Urothelium cell line (cell line): ENCODE results near the gene GLI2.

ENCODE experiments used
- DNase-seq: peaks from one replicate; pipeline ENCODE4 v3.0.0; 2011; ENCODE audit warnings: low spot score, mixed read lengths
- FAIRE-seq: peaks from 2 replicates; lab custom pipeline; 2011; peaks lifted over from hg19 to GRCh38; lab: Jason Lieb, UNC

GLI2 gene

DNA sequence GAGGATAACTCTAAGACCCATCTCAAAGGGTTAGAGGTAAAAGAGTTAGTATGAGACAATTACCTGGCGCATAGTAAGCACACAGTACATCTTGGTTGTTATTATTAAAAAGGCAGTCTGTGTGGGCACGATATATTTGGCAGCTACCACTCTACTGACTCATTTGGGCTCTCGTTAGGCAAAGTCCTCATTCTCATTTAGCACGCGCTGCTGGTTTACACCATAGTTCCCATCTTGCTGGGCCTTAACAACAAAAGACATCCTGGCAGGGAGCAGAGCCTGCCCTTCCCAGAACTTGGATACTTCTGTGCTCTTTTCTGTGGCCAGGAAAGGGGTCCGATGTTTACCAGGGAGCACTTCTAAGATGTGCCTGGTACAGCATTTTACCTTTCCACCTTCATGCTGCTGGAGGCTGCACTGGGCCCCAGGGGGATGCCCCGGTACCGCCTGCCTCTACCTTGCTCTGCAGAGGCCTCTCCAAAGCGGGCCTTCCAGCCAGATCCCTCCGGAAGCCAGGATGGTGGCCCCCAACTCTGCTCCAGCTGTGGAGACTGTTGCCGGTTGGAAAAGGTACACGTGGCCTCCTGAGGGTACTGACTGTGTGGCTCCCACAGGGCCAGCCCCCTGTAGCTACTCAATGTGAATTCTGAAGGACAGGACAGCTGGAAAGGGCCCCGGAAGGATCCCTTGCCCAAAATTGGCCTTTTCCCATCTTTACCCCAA lies 15.0 kb downstream of the GLI2 start:
- FAIRE-seq (peak; percentile 62), DNase-seq (no peak)

DNA sequence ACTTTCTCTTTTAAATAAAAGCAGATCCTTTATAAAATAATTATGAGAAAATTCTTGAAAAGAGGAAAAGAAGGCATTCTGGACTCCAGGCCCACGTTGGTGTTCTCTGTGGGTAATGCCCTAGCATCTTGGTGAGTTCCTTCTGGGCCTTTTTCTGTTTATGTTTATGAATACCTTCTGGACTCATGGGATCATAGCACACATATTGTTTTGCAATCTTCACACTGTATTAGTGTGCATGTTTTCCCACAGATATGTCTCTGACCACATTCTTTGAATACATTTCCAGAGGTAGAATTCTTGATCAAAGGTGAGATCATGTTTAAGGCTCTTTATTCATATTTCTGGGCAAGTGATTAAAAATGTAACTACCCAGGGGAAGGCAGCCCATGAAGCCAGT lies 15.9 kb downstream of the GLI2 start:
- no peak for FAIRE-seq
- no peak for DNase-seq

DNA sequence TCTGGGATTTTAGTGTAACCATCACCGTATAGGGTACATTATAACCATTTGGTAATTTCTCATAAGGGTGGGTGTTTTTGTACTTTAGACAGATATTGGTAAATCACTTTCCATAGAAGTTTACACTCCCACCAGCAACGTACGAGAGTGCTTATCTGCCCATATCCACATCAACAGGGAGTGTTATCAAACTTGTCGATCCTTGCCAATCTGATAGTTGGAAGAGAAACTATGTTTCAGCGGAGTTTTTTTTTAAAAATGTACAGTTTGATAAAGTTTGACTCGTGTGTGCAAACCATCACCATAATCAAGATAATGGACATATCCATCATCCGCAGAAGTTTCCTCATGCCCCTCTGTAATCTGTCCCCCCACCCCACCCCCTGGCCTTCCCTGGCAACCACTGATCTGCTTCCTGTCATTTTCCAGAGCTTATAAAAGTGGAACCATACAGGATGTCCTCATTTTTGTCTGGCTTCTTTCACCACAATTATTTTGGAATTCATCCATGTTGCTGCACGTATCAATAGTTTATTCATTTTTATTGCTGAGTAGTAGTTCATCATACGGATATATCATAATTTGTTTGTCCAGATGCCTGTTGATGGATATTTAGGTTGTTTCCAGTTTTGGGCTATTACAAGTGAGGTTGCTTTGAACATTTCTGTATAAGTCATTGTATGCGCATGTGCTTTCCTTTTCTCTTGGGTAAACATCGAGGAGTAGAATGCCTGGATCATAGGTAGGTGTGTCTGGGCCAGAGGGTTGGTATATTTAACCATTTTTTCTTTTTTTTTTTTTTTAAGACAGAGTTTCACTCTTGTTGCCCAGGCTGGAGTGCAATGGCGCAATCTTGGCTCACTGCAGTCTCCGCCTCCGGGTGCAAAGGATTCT lies 18.6 kb downstream of the GLI2 start:
- FAIRE-seq (peak; percentile 40), DNase-seq (no peak)

DNA sequence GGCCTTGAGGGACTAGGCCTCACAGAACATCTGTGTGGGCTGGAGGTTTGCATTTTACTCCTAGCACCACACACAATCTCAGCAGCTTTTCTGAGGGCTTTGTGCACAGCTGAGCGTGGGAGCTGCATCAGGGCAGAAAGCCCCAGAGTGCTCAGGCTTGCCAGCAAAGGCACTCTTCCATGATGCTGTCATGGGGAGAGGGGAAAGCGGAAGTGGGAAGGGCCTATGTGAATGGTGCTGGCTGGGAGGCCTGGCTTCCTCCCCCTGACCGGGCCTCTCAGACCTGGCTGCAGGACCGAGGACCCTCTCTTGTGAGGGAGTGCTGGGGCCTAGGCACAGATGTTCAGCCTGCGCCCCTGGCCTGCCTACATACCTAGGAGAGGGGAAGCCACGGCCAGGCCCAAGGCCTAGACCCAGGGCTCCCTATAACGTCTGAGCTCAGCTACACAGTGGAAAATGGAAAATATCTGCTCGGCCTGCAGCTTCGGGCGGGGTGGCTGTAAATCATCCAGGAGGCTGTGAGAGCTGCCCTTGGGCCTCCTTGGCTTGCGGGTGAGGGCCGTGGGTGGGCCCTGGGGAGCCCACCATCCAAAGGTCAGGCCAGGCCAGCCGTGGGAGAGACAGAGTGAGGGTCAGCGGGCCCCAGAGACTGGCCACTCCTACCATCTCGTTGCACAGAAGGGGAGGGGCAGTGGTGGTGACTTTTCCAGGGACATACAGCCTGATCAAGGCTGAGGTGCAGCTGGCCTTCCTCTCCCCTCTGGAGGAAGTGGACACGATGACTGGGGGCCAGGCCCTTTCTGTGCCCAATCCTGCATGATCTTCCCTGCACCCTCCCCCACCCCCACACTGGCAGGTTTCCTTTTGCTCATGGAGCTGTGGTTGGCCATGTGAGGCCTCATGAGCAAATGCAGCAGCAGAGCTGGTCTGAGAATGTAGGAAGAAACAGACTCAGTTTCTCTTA lies 22.8 kb downstream of the GLI2 start:
- DNase-seq (no peak), FAIRE-seq (peak; percentile 59)

DNA sequence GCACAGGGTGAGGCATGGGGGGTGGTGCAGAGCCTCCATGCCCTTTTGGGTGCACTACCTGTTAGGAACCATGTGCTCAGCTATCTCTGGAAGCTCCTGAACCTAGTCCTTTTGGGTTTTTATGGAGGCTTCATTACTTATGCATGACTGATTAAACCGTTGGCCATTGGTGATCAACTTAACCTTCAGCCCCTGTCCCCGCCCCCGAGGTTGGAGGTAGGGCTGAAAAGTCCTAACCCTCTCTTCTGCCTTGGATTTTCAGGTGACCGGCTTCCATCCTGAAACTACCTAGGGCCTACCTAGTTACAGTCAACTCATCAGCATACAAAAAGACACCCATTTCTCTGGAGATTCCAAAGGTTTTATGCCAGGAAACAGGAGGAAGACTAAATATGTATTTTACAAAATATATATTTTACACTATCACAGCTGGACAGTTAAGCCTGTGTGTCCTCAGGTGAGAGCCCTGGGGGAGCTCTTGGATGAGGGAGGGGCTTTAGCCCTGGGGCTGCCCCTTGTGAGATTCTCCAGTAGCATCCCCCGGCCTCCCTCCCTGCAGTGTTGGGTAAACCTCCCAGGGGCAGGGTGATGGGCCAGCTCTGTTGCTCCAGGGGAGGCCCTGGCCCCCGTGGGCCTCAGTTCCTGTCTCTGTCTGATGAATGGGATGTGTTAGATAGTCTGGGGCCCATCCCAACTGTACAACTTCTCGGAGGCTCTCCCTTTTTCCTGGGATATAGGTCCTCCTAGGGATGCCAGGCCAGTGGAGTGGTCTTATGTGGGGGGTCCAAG lies 24.1 kb downstream of the GLI2 start:
- DNase-seq: no peak
- FAIRE-seq: no peak

DNA sequence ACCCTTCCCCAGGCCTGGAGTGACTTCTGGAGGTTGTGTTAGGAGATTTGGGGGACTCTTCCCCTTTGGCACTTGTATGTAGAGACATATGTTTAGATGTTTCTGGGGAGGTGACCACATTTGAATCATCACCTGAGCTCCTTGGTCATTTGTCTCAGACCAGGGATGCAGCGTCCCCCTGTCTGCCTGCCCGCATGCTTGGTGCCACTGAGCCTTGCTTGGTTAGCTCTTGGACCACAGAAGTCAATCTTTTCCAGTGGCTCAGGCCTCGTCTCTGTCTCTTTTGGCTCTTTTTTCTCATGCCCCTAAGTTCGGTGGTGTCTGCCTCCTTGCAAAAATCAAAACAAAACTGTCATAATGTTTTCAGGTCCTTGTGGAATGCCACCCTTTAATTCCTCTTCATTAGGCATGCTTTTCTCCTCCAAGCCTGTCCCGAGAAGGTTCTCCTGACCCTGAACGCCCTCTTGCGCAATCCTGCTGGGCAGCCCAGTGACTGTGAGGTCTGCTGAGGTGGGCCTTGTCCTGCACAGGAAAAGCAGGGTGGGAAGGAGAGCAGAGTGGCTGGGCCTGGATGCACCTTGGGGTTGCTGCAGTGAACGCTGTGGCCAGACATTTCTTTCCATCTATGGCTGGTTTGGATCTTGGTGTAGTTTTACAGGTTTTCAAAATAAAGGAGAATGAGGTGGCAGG lies 24.9 kb downstream of the GLI2 start:
- DNase-seq (no peak), FAIRE-seq (peak; percentile 58)

DNA sequence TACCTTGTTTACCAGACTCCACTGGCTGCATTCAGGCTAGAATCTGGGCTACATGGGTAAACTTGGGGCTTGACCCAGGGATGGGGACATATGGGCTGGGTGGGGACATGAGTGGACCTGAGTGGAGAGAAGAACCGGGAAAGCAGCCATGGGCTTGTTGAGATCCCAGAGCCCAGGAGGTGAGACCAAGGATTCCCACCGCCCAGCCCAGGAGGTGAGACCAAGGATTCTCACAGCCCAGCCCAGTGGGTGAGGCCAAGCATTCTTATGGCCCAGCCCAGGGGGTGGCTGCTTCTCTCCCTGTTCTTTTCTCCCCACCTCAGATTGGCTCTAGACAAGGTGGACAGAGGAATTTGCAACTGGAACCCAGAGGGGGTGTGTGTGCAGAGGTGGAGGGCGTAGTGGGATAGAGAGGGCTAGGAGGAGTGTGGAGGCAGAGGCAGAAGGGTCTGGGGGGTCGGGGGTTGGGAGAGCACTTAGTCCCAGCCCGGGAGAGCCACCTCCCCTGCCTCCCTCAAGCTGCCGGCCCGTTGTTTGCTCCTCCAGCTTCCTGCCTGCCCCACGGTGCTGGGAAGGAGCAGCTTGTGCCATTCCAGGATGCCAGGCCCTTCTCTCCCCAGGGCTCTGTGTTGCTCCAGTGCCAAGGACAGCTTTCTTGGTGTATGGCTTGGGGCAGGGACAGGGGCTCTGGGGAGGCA lies 25.6 kb downstream of the GLI2 start:
- FAIRE-seq (no peak), DNase-seq (no peak)

DNA sequence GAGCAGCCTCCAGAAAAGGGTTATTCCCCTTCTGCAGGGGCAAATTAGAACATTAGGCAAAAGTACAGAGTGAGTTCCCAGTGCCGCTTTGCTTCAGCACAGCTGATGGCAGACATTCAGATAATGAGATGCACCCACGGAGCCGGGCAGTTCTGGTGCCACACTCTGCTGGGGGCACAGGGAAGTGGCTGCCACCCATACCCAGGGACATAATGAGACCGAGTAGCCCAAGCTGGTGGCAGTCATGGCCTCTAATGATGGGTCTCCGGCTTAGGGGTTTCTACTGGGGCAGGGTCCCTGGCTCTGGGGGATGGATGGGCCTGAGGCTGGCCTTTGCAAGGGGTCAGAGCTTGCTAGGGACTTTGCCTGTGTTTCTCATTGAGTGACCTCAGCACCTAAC lies 26.2 kb downstream of the GLI2 start:
- FAIRE-seq (no peak), DNase-seq (no peak)

DNA sequence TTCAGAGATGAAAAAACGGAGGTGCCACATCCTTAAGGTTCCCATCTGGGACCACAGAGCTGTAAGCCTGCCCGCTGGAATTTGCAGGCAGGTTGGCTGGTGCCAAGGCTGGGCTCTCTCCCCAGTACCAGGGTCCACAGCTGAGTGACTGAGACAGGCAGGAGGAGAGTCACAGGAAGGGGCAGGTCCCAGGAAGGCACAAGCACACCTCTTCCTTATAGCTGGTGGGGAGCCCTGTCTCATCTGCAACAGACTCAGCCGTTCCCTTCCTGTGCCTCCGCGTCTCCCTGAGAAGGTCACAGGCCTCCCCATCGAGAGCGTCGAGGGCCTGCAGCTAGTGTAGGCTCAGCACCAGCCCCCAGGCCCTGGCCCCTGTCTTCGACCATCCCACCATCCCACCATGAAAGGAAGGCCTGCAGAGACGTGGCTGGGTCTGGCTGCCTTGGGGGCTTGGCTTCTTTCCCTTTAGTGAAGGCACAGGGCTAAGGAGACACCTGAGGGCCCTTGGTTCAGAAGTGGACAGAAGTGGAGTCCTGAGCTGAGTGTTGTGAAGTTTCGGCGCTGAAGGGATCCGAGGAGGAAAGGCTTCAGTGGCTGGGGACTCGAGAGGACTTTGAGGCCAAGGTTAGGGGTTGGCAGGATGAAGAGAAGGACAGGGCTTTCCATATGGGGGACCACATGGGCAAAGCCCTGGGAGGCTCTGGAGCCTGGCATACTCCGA lies 26.8 kb downstream of the GLI2 start:
- no peak for FAIRE-seq
- no peak for DNase-seq

DNA sequence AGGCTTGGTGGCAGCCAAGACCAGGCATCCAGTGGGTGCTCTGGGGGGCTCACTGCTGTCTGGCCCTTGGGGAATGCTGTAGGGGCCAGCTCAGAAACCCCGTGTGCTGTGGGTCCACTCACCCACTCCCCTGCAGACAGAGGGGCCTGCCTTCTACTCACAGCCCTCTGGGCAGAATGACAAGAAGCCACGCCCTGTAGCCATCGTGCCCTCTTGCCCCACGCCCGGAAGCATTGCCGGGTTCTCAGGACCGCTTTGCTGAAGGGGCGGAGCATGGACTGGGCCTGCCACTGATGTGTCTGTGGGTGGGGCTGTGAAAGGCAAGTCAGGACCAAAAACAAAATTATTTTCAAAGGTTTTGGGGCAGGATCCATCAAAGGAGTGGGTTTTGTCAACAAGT lies 27.8 kb downstream of the GLI2 start:
- no peak for FAIRE-seq

DNA sequence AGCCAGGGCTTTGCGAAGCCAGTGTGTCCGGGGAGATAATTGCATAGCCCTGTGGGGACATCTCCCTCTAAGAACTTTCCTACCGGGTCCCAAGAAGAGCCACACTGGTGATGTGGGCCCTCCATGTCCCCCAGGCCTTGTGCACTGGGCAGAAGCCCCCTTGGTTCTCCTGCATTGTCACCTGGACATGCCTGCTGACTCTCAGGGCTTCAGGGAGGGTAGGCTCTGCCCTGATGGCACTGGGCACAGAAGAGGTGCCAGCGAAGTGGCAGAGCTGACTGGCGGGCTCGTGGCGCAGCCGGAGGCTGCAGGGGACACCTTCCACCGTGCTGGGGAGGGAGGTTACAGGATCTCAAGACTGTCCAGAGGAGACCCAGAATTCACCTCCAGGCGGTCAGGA lies 28.3 kb downstream of the GLI2 start:
- DNase-seq: no peak
- no peak for FAIRE-seq

More for the DNA sequence above, 27.8 kb downstream of the GLI2 start:
- no peak for DNase-seq

DNA sequence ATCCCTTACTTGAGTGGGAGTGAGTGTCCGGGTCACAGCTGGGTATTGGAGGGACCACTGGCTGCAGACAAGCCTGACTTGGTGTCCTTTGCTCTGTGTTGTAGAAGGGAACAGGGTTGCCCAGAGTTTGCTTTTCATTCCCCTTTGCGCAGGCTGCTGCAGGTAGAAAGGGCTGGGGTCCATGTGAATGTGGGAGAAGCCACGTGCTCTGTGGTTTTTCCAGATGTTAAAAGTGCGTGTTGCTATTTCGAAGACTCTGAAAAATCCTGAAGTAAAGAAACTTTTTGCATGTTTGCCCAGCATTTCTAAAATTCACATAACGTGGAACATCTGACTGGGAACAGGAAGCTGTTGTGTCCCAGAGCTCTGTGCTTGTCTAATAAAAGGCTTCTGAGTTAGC lies 28.8 kb downstream of the GLI2 start:
- FAIRE-seq (peak; percentile 74), DNase-seq (no peak)

DNA sequence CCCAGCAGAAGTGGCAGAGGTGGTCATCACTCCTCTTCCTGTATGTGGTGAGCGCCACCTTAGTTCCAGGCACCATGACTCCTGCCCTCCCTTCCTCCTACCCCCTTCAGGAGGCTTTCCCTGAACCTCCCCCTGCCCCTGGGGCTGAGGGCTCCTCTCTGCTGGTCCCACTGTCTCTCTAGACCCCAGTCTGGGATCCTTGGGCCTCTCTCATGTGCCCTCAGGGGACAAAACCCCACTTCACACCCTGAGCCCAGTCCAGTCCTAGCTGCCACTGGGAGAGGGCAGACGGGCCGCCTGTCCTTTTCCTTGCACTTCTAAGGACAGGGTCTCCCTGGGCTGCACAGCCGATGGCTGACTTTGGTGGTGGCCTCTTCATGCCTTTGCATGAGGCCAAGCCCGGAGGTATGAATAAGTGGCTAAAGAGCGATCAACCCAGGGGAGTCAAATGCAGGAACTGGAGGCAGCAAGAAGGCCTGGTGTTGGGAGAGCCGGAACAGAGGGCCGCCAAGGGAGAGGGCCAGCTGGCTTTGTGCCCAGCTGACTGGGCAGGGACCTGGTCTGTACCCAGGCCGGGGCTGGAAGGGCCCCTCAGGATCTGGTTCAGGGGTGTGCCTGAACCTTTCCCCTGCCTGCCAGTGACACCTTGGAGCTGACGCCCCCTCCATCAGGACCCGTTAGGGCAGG lies 29.5 kb downstream of the GLI2 start:
- FAIRE-seq (no peak), DNase-seq (no peak)

DNA sequence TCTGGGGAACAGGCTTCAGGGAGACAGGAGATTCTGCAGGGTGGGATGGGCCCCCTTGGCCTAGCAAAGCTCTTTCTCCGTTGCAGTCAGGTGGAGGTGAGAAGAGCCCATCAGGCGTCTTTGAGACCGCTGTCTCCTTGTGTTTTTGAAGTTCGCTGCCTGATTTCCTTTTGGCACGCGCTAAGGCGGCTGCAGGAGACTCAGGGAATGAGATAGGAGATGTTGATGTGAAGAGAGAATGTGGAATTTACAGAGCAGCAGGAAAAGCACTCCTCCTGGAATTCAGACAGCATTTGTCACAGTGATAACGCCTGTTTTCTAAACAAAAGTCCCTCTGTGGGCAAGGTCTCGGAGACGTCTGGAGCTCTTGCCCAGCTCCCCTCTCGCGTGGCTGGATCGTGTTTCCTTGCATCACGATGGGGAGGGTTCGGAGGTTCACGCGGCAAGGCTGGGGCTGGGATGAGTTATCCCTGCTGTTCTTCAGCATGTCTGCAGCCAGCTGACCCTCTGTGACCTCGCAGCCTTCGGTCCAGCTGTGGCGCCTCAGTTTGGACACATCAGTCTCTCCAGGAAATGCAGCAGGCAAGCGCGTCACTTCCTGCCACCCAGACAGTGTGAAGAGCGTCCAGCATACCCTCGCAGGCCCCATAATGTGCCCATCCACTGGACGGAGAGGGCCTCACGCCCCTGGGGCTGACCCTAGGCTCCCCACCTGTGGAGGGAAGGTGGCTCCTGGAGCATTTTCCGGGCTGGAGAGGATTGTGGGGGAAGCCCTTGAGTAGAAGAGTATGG lies 30.2 kb downstream of the GLI2 start:
- FAIRE-seq (peak; percentile 73), DNase-seq (no peak)

DNA sequence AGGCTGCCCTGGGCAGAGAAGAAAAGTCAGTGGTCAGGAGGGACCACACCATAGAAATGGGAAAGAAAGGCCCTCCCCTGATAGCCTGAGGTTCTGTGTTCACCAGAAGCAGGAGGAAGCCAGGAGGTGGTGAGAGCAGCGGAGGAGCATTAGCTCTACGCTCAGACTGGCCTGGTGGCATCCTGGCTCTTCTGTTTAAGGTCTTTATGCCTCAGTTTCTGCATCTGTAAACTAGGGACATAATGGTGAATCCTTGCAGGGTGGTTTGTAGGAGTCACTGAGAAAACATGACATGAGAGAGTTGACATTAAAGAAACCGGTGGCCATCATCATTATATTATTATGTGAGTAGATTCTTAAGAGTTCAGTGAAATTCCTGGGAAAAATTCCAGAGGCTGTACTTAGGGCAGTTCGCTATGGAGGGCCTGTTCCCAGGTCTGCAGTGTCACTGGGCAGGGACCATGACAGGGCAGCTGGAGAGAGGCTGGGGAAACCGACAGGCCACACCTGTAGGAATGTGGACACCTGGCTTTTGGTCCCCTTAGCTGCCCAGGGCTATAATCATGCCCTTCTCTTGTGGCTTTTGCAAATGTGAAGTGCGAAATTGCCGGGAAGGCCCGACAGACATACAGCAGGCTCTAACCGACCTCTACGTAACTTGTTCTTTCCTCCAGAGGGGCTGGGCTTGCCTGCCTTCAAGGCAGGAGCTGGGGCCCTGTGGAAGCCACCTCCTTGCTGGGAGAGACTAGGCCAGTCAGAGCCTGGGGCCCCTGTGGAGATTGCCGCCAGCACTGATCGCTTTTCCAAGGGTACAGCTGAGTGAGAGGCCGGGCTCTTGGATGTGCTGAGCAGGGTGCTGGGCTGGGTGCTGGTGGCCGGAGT lies 31.0 kb downstream of the GLI2 start:
- DNase-seq (no peak), FAIRE-seq (no peak)

DNA sequence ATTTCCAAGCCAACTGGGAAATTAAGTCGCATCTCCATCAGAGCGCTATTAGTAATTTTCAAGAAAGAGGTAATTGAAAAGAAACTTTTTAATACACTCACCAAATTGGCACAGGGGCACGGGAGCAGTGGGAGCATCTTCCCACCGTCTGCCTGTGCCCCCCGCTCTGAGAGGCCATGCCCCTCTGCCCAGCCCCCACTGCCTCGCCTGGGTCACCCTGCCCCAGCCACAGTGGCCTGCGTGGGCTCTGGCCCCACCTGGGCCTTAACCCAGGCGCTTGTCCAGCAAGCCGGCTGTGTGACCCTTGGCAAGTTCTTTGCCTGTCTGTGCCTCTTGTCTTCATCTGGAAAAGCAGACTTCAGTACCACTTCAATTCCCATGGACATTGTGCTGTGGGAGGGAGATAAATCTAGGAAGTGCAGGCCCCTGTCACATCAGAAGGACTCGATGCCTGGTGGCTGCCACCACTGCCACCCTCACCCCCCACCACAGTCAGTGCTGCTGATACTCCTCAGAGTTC lies 31.9 kb downstream of the GLI2 start:
- no peak for DNase-seq
- FAIRE-seq: no peak
